H1 (cell line): ENCODE results near the gene MS4A18. TPM values are rescaled to one million over a fixed set of nuclear protein-coding genes. Genes with fewer than 3 reads are reported as not detected.

Experiments
- CHD7 ChIP-seq: fragments of 300-600 bp; sonication (generic); IDR thresholded peaks from 2 replicates; pipeline ENCODE4 v1.7.1; 2012; ENCODE audit warnings: low read length, moderate library complexity, mild to moderate bottlenecking, inconsistent platforms; ENCODE audit not compliant: insufficient replicate concordance
- EP300 ChIP-seq, 2 experiments: IDR thresholded peaks; 1 replicate in 1 of 2; 2 replicates in 1 of 2; pipeline ENCODE4 v1.6.1; 2011 to 2012; ENCODE audit warnings: low read depth in 2 of 2, low read length in 2 of 2, mild to moderate bottlenecking in 2 of 2, borderline replicate concordance in 1 of 2, inconsistent platforms in 1 of 2, moderate library complexity in 1 of 2
- FOSL1 ChIP-seq: IDR thresholded peaks from 2 replicates; pipeline ENCODE4 v1.6.1; 2011; ENCODE audit warnings: mild to moderate bottlenecking, low read depth, low read length, moderate library complexity; ENCODE audit not compliant: insufficient read depth
- SIX5 ChIP-seq: IDR thresholded peaks from 2 replicates; pipeline ENCODE4 v1.6.1; 2011; ENCODE audit warnings: mild to moderate bottlenecking, low read depth, low read length
- polyA plus RNA-seq, 7 experiments: library from polyadenylated mRNA; depleted of rRNA in 3 of 7; stranded (reverse) in 5 of 7; unstranded in 2 of 7; fragments of >200 nt in 5 of 7; fragments of 200-250 nt in 2 of 7; gene quantifications; 1 replicate in 5 of 7; 2 replicates in 1 of 7; 4 replicates in 1 of 7; pipeline versions ENCODE4 v1.2.1 to v1.2.3, GENCODE V29; 2011 to 2013; ENCODE audit warnings: missing spikeins in 2 of 7, mixed read lengths in 2 of 7
- total RNA-seq: library from RNA; stranded (reverse); fragmentation: NEBNext Ultra II Directional; extraction: Animal tissue kit (Norgen Biotek cat#: 25700); gene quantifications from 2 replicates; pipeline ENCODE4 v1.2.1, GENCODE V29; 2021

The MS4A18 gene
- total and polyA plus RNA-seq, 2 of the 8 experiments (the other 6 are each of a cell fraction or from before 2014, with no cell fraction given) = not detected

DNA sequence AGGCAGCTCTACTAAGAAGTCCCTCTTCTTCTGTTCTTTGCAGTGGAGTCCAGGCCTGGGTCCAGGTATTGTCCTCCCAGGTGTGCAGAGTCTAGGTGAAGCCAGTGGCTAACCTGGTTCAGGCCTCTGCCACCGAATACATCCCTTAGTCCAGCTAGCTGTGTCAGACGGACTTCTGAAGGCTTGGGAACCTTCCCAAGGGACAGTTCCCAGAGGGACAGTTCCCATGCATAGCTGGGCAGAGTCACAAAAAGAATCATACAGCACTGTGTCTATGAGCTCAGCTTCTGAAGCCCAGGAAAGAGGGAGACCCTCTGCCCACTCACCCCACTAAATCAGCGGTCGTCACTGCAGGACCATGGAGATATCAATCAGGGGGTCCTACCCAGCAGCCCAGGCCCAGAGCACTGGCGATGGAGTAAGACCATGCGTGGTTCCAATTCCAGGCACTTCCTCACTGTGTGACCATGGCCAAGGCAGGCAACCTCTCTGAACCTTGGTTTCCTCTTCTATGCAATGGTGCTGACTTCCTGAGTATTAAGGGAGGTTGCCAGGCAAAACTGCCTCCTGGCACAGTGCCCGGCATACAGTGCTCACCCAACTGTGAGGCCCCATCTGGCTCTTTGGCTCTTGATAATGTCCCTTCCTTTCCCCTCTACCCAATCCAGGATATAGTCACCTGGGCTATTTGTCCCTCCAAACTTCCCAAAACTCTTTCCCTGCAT is 64.0 kb downstream of the MS4A18 start (continued):
- no peak for TF ChIP-seq CHD7
- TF ChIP-seq EP300 (IDR thresholded peaks at IDR 0.05; ENCODE audit: borderline replicate concordance in 1 of 2, low read depth in 2 of 2, low read length in 2 of 2) = no peak
- no peak for TF ChIP-seq FOSL1
- TF ChIP-seq SIX5 = no peak
